ENCODE results near the gene AMN. TPM values are rescaled to one million over a fixed set of nuclear protein-coding genes. Genes with fewer than 3 reads are reported as not detected.
A peak's percentile ranks its signal among the peaks of the same experiment; 100 is the strongest.

AMN gene
- total and polyA plus RNA-seq, 2 donors (not counting 1 experiment from before 2014, with no cell fraction given) = 11.5 to 15.0 TPM

DNA sequence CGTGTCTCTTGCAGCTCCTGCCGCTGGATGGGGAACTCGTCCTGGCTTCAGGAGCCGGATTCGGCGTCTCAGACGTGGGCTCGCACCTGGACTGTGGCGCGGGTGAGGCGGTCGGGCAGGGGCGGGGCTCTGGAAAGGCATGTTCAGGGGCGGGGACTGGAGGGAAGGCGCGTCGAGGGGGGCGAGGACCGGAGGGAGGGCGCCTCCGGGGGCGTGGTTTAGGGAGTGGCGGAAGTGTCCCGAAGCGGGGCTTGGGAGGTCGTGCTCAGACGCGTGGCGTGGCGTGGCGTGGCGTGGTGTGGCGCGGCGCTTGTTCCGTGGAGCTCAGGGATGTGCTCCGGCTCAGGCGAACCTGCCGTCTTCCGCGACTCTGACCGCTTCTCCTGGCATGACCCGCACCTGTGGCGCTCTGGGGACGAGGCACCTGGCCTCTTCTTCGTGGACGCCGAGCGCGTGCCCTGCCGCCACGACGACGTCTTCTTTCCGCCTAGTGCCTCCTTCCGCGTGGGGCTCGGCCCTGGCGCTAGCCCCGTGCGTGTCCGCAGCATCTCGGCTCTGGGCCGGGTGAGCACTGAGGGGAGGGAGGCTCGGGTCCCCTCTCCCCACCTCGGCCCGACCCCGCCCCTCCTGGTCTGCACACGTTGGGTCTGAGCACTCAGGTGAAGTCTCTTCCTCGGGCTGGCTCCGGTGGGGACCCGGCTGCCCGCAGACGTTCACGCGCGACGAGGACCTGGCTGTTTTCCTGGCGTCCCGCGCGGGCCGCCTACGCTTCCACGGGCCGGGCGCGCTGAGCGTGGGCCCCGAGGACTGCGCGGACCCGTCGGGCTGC lies 6.2 kb downstream of the AMN start:
- H3K9ac ChIP-seq (ENCODE audit: low read length) = peak overlapping the region; percentile 83
- POLR2A ChIA-PET = interaction anchor here (0.6 to 1.0 kb wide), 2 partner anchors 21 to 136 kb away, joined by 3 to 10 read pairs; no protein-coding TSS in a partner anchor
- peak overlapping the region; percentile 100 for H3K4me2 ChIP-seq (replicated peaks; ENCODE audit: low read depth, low read length, poor library complexity, severe bottlenecking)
- H3K27ac Mint-ChIP-seq = peak overlapping the region; percentile 50
- peak; percentile 87 for TF ChIP-seq EZH2 (IDR thresholded peaks at IDR 0.05; ENCODE audit: borderline replicate concordance, insufficient read depth, low read depth, low read length, poor library complexity, severe bottlenecking)
- TF ChIP-seq, protein P1, sequence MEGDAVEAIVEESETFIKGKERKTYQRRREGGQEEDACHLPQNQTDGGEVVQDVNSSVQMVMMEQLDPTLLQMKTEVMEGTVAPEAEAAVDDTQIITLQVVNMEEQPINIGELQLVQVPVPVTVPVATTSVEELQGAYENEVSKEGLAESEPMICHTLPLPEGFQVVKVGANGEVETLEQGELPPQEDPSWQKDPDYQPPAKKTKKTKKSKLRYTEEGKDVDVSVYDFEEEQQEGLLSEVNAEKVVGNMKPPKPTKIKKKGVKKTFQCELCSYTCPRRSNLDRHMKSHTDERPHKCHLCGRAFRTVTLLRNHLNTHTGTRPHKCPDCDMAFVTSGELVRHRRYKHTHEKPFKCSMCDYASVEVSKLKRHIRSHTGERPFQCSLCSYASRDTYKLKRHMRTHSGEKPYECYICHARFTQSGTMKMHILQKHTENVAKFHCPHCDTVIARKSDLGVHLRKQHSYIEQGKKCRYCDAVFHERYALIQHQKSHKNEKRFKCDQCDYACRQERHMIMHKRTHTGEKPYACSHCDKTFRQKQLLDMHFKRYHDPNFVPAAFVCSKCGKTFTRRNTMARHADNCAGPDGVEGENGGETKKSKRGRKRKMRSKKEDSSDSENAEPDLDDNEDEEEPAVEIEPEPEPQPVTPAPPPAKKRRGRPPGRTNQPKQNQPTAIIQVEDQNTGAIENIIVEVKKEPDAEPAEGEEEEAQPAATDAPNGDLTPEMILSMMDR (IDR thresholded peaks at IDR 0.05) = no peak
- H3K4me1 ChIP-seq (ENCODE audit: control insufficient read depth in 2 of 2, insufficient read depth in 2 of 2, low read length in 2 of 2) = peaks cover 39 to 45% of the 10 kb centered on the region in 2 donors
- no peaks in the 10 kb centered on the region for H3K36me3 ChIP-seq (replicated peaks in 1 of 2; ENCODE audit: control extremely low read depth in 1 of 2, control insufficient read depth in 1 of 2, extremely low read depth in 1 of 2, insufficient read depth in 2 of 2, low read length in 1 of 2)
- H3K27ac ChIP-seq (ENCODE audit: low read length in 2 of 2) = no peak overlapping the region
- H4K20me1 ChIP-seq (ENCODE audit: control insufficient read depth, insufficient read depth, low read length, poor library complexity, severe bottlenecking) = peaks cover 19% of the 10 kb centered on the region
- H3K4me3 Mint-ChIP-seq = peak overlapping the region; percentile 87
- H3K9me3 ChIP-seq (ENCODE audit: control extremely low read depth in 1 of 3, control insufficient read depth in 2 of 3, insufficient read depth in 1 of 3, low read length in 2 of 3) = peaks cover 0 to 21% (median 0%) of the 10 kb centered on the region in 3 donors
- 8% methylated on average over 92 of the region's 94 CpGs for WGBS (ENCODE audit: insufficient coverage)
- H3K9me3 Mint-ChIP-seq (ENCODE audit: insufficient read depth) = no peaks in the 10 kb centered on the region
- H3K79me2 ChIP-seq (ENCODE audit: control insufficient read depth, insufficient read depth, low read length) = no peaks in the 10 kb centered on the region
- intact Hi-C loops (cut with micrococcal nuclease) = loop anchor here (1.0 to 10.0 kb wide), 2 partner anchors 21 to 126 kb away; partner anchors contain the start of gene CDC42BPB
- DNase-seq = peak; percentile 89
- CTCF ChIA-PET = interaction anchor here (2.3 kb wide), 1 partner anchor 234 kb away, joined by 12 read pairs; no protein-coding TSS in a partner anchor
- peaks cover 35% of the 10 kb centered on the region for H3K4me1 Mint-ChIP-seq
- H3K27me3 ChIP-seq (replicated peaks in 1 of 4; ENCODE audit: control extremely low read depth in 1 of 4, control insufficient read depth in 3 of 4, insufficient read depth in 4 of 4, low read length in 3 of 4) = peaks cover 0 to 49% (median 11%) of the 10 kb centered on the region in 4 experiments
- H3K27me3 Mint-ChIP-seq = peaks cover 14% of the 10 kb centered on the region
- H3K4me3 ChIP-seq (ENCODE audit: control extremely low read depth in 1 of 5, extremely low read depth in 1 of 5, insufficient read depth in 1 of 5, low read depth in 2 of 5, low read length in 4 of 5) = peak overlapping the region in 4 of 5 experiments; percentile 48 to 77 (median 60)
- peak; percentile 90 for ATAC-seq (ENCODE audit: low read depth)
- peak overlapping the region; percentile 88 for H2AFZ ChIP-seq (ENCODE audit: insufficient read depth, low read depth, low read length, poor library complexity, severe bottlenecking)
